SK-N-MC (cell line): ENCODE data around the gene BAIAP2L1.

Experiments used
- EZH2 ChIP-seq: fragments of 200-600 bp; sonication (generic); IDR thresholded peaks from one replicate; pipeline ENCODE4 v1.6.1; 2017; ENCODE audit warnings: antibody characterized with exemption
- POLR2AphosphoS5 ChIP-seq: IDR thresholded peaks from 2 replicates; pipeline ENCODE4 v1.6.1; 2012; ENCODE audit warnings: mild to moderate bottlenecking, low read depth, low read length, borderline replicate concordance

- TF ChIP-seq EZH2: no peak
- no peak for TF ChIP-seq POLR2AphosphoS5
Measured at GRCh38 chr7:98286701-98287485, 114.0 kb downstream of the BAIAP2L1 start.
